ENCODE data around the gene TTC39B.
A peak's percentile ranks its signal among the peaks of the same experiment; 100 is the strongest.

The TTC39B gene

DNA sequence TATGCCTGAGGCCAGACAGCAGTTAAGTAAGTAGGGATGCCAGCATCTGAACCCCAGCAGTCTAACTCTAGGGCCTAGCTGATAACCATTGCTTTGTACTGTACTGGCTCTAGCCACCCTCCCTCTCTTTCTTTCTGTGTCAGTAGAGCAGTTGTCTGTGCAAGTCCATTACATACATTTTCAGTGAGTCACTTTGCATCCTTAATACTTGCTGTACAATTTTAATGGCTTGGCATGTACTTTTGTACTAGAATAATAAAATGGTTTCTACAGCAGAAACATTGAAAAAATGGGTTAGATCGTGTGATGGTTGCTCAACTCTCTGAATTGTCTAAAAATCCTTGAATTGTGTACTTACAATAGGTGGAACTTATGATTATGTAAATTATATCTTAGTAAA is 1.5 kb upstream of the TTC39B start (continued):
- TF ChIP-seq ZNF157 (tag by site-specific recombination; IDR thresholded peaks at IDR 0.05) (no peak), SETDB1 (IDR thresholded peaks at IDR 0.05; ENCODE audit: insufficient read length, low read length) (no peak), ZNF561 (tag by site-specific recombination; IDR thresholded peaks at IDR 0.05; ENCODE audit: borderline replicate concordance) (no peak)

DNA sequence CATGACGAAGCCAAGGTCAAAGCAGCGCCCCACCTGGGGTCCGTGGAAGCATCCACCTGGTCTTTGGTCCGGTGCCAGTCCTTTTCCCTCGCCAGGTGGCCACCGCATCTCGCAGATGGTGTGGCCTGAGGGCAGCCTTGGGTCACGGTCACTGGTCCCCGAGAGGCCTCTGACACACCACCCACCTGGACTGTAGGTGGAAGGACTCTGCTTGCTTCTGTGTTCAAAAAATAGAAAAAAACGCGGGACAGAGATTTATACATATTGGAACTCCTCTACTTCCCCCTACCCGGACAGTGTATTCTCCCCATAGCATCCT is 466 bp upstream of the TTC39B start:
- CTCF ChIA-PET: interaction anchor here (0.5 to 1.3 kb wide), 3 partner anchors 57 to 114 kb away, joined by 3 read pairs; no protein-coding TSS in a partner anchor

More for the DNA sequence above, 466 bp upstream of the TTC39B start:
- no peak overlapping the region for H3K27ac ChIP-seq (ENCODE audit: extremely low read depth, low read depth, low read length)
- POLR2A ChIA-PET: interaction anchor here (0.7 to 1.7 kb wide), 6 partner anchors 9 to 245 kb away, joined by 3 to 10 read pairs (median 4); partner anchors contain the start of genes CCDC171 and SNAPC3
- TF ChIP-seq, protein P1, sequence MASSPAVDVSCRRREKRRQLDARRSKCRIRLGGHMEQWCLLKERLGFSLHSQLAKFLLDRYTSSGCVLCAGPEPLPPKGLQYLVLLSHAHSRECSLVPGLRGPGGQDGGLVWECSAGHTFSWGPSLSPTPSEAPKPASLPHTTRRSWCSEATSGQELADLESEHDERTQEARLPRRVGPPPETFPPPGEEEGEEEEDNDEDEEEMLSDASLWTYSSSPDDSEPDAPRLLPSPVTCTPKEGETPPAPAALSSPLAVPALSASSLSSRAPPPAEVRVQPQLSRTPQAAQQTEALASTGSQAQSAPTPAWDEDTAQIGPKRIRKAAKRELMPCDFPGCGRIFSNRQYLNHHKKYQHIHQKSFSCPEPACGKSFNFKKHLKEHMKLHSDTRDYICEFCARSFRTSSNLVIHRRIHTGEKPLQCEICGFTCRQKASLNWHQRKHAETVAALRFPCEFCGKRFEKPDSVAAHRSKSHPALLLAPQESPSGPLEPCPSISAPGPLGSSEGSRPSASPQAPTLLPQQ (tag by site-specific recombination; IDR thresholded peaks at IDR 0.05): no peak
- TF ChIP-seq HOXD13 (CRISPR knock-in tag; IDR thresholded peaks at IDR 0.05; ENCODE audit: borderline replicate concordance): no peak
- no peak for TF ChIP-seq ZNF549 (tag by site-specific recombination; IDR thresholded peaks at IDR 0.05)
- TF ChIP-seq SCRT2 (tag by site-specific recombination; IDR thresholded peaks at IDR 0.05): no peak
- no peak for TF ChIP-seq ELK4 (IDR thresholded peaks at IDR 0.05; ENCODE audit: borderline replicate concordance, low read depth, low read length)
- TF ChIP-seq OSR2 (tag by site-specific recombination; IDR thresholded peaks at IDR 0.05): no peak
- TF ChIP-seq TRIM28 (IDR thresholded peaks at IDR 0.05; ENCODE audit: borderline replicate concordance, low read length): 0 out of 2 replicates have a peak, but pooled peaks have one; percentile 12
- TF ChIP-seq, protein P2, sequence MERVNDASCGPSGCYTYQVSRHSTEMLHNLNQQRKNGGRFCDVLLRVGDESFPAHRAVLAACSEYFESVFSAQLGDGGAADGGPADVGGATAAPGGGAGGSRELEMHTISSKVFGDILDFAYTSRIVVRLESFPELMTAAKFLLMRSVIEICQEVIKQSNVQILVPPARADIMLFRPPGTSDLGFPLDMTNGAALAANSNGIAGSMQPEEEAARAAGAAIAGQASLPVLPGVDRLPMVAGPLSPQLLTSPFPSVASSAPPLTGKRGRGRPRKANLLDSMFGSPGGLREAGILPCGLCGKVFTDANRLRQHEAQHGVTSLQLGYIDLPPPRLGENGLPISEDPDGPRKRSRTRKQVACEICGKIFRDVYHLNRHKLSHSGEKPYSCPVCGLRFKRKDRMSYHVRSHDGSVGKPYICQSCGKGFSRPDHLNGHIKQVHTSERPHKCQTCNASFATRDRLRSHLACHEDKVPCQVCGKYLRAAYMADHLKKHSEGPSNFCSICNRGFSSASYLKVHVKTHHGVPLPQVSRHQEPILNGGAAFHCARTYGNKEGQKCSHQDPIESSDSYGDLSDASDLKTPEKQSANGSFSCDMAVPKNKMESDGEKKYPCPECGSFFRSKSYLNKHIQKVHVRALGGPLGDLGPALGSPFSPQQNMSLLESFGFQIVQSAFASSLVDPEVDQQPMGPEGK (tag by site-specific recombination; IDR thresholded peaks at IDR 0.05): no peak
- no peak for TF ChIP-seq ZNF626 (tag by site-specific recombination; IDR thresholded peaks at IDR 0.05)
- TF ChIP-seq HIC1 (tag by site-specific recombination; IDR thresholded peaks at IDR 0.05): 0 out of 2 replicates have a peak, but pooled peaks have one; percentile 41
- no peak for TF ChIP-seq BCL11B (tag by site-specific recombination; IDR thresholded peaks at IDR 0.05; ENCODE audit: low read depth)
- TF ChIP-seq ZNF585B (tag by site-specific recombination; IDR thresholded peaks at IDR 0.05): no peak
- H3K4me1 ChIP-seq (ENCODE audit: control insufficient read depth, insufficient read depth, low read length): no peaks in the 10 kb centered on the region
- no peaks in the 10 kb centered on the region for H3K9me3 ChIP-seq (ENCODE audit: control insufficient read depth, insufficient read depth, low read depth, low read length)
- H3K36me3 ChIP-seq (ENCODE audit: control insufficient read depth in 2 of 2, insufficient read depth in 1 of 2, low read length in 2 of 2): no peaks in the 10 kb centered on the region
- peak overlapping the region; percentile 84 for H3K4me3 ChIP-seq (ENCODE audit: low read depth, low read length)
